HCT116 (cell line): ENCODE data around the gene SRL. TPM values are rescaled to one million over a fixed set of nuclear protein-coding genes. Genes with fewer than 3 reads are reported as not detected.

Source experiments
- total RNA-seq: library from RNA; stranded (reverse); gene quantifications from one replicate; pipeline ENCODE4 v1.2.1, GENCODE V29; 2021; ENCODE audit not compliant: unreplicated experiment

The SRL gene
- total RNA-seq, 1 experiment from 2014 or later, result not detected

Other genes with a start within 250 kb of the SRL start
- gene ADCY9, start 125.6 kb downstream of the SRL start, total RNA-seq, result 9.8 TPM
- 37.1 TPM for gene TFAP4, start 30.9 kb upstream of the SRL start, total RNA-seq
- gene GLIS2, start 74.0 kb upstream of the SRL start, total RNA-seq, result 18.2 TPM
- 102 TPM for gene PAM16, start 109.2 kb upstream of the SRL start, total RNA-seq
- gene VASN, start 129.8 kb upstream of the SRL start, total RNA-seq, result 6.3 TPM
- 21.3 TPM for gene CORO7, start 174.5 kb upstream of the SRL start, total RNA-seq
- 93.3 TPM for gene DNAJA3, start 183.8 kb upstream of the SRL start, total RNA-seq
- 76.7 TPM for gene NMRAL1, start 232.5 kb upstream of the SRL start, total RNA-seq
- 55.1 TPM for gene HMOX2, start 234.3 kb upstream of the SRL start, total RNA-seq